H9 (cell line): ENCODE data around the gene PARK7. TPM values are rescaled to one million over a fixed set of nuclear protein-coding genes. Genes with fewer than 3 reads are reported as not detected.

Experiments used
- DNase-seq: peaks from one replicate; pipeline ENCODE4 v3.0.0-alpha.2; 2017
- H2AFZ ChIP-seq: one replicate; pipeline ENCODE4 v1.6.1; 2013; ENCODE audit warnings: mild to moderate bottlenecking, low read length, control low read depth, moderate library complexity
- H2AK5ac ChIP-seq: 2 replicates; pipeline ENCODE4 v1.6.1; 2013; ENCODE audit warnings: low read length, control low read depth, mixed read lengths; ENCODE audit not compliant: insufficient read length
- H2BK120ac ChIP-seq: one replicate; pipeline ENCODE4 v1.6.1; 2013; ENCODE audit warnings: low read depth, mild to moderate bottlenecking, low read length, control low read depth, inconsistent platforms; ENCODE audit not compliant: poor library complexity, severe bottlenecking
- H2BK12ac ChIP-seq: 2 replicates; pipeline ENCODE4 v1.6.1; 2013; ENCODE audit warnings: low read length, control low read depth, mixed read lengths, low read depth; ENCODE audit not compliant: insufficient read length
- H2BK15ac ChIP-seq: 2 replicates; pipeline ENCODE4 v1.6.1; 2013; ENCODE audit warnings: low read depth, low read length, control low read depth
- H2BK20ac ChIP-seq: one replicate; pipeline ENCODE4 v1.6.1; 2013; ENCODE audit warnings: low read depth, mild to moderate bottlenecking, low read length, control low read depth, inconsistent platforms; ENCODE audit not compliant: poor library complexity, severe bottlenecking
- H2BK5ac ChIP-seq: 2 replicates; pipeline ENCODE4 v1.6.1; 2013; ENCODE audit warnings: low read length, control low read depth, mixed read lengths; ENCODE audit not compliant: insufficient read length
- H3K14ac ChIP-seq: 2 replicates; pipeline ENCODE4 v1.6.1; 2013; ENCODE audit warnings: low read length, control low read depth; ENCODE audit not compliant: insufficient read depth
- H3K18ac ChIP-seq: 2 replicates; pipeline ENCODE4 v1.6.1; 2013; ENCODE audit warnings: low read depth, mild to moderate bottlenecking, mixed read lengths, low read length, control low read depth; ENCODE audit not compliant: insufficient read length
- H3K23ac ChIP-seq: 2 replicates; pipeline ENCODE4 v1.6.1; 2013; ENCODE audit warnings: low read length, control low read depth, mixed read lengths, low read depth; ENCODE audit not compliant: insufficient read length
- H3K23me2 ChIP-seq: 2 replicates; pipeline ENCODE4 v1.6.1; 2013; ENCODE audit warnings: low read depth, mild to moderate bottlenecking, mixed read lengths, low read length, control low read depth; ENCODE audit not compliant: insufficient read length, poor library complexity, severe bottlenecking
- H3K27ac ChIP-seq: 2 replicates; pipeline ENCODE4 v1.5.1; 2013; ENCODE audit warnings: low read length, control low read depth, mixed read lengths, low read depth; ENCODE audit not compliant: insufficient read length
- H3K27me3 ChIP-seq: 2 replicates; pipeline ENCODE4 v1.6.1; 2013; ENCODE audit warnings: low read length, control low read depth, inconsistent platforms; ENCODE audit not compliant: insufficient read depth
- H3K4ac ChIP-seq: 2 replicates; pipeline ENCODE4 v1.6.1; 2013; ENCODE audit warnings: low read depth, mild to moderate bottlenecking, control low read depth, inconsistent platforms, low read length, moderate library complexity
- H3K4me1 ChIP-seq: 2 replicates; pipeline ENCODE4 v1.6.1; 2013; ENCODE audit warnings: low read length, control low read depth, inconsistent platforms; ENCODE audit not compliant: insufficient read depth
- H3K4me2 ChIP-seq: 2 replicates; pipeline ENCODE4 v1.6.1; 2013; ENCODE audit warnings: low read length, control low read depth, mixed read lengths; ENCODE audit not compliant: insufficient read length, insufficient read depth
- H3K56ac ChIP-seq: 2 replicates; pipeline ENCODE4 v1.6.1; 2013; ENCODE audit warnings: low read depth, mild to moderate bottlenecking, mixed read lengths, low read length, control low read depth; ENCODE audit not compliant: insufficient read length
- H3K79me1 ChIP-seq: 2 replicates; pipeline ENCODE4 v1.6.1; 2013; ENCODE audit warnings: low read depth, mild to moderate bottlenecking, moderate library complexity, low read length, control low read depth, inconsistent platforms; ENCODE audit not compliant: insufficient read depth, poor library complexity, severe bottlenecking
- H3K79me2 ChIP-seq: 2 replicates; pipeline ENCODE4 v1.6.1; 2013; ENCODE audit warnings: low read length, control low read depth, inconsistent platforms; ENCODE audit not compliant: insufficient read depth
- H3K9ac ChIP-seq: 2 replicates; pipeline ENCODE4 v1.6.1; 2013; ENCODE audit warnings: low read length, control low read depth, mixed read lengths; ENCODE audit not compliant: insufficient read length; ENCODE audit errors: extremely low read depth
- H3K9me3 ChIP-seq: one replicate; pipeline ENCODE4 v1.6.1; 2013; ENCODE audit warnings: low read depth, low read length, inconsistent platforms; ENCODE audit not compliant: control insufficient read depth
- H3T11ph ChIP-seq: one replicate; pipeline ENCODE4 v1.6.1; 2013; ENCODE audit warnings: mild to moderate bottlenecking, low read length, control low read depth, inconsistent platforms
- H4K20me1 ChIP-seq: one replicate; pipeline ENCODE4 v1.6.1; 2013; ENCODE audit not compliant: control insufficient read depth, insufficient read length, insufficient read depth
- H4K5ac ChIP-seq: 2 replicates; pipeline ENCODE4 v1.6.1; 2013; ENCODE audit warnings: low read depth, mild to moderate bottlenecking, mixed read lengths, low read length, control low read depth; ENCODE audit not compliant: insufficient read length
- H4K8ac ChIP-seq: replicated peaks from 2 replicates; pipeline ENCODE4 v1.6.1; 2013; ENCODE audit warnings: low read length, control low read depth, mixed read lengths, low read depth; ENCODE audit not compliant: insufficient read length
- H4K91ac ChIP-seq: 2 replicates; pipeline ENCODE4 v1.6.1; 2013; ENCODE audit warnings: low read depth, mild to moderate bottlenecking, moderate library complexity, mixed read lengths, low read length, control low read depth; ENCODE audit not compliant: insufficient read length
- H3K27ac Mint-ChIP-seq, 3 experiments: 2 replicates in 2 of 3; 3 replicates in 1 of 3; pipeline ENCODE4 v1.8.0; 2020 to 2021; ENCODE audit warnings: mixed read lengths in 3 of 3, mild to moderate bottlenecking in 1 of 3, moderate library complexity in 1 of 3
- H3K27me3 Mint-ChIP-seq: 2 replicates; pipeline ENCODE4 v1.8.0; 2021; ENCODE audit warnings: low read depth, mild to moderate bottlenecking, moderate library complexity, mixed read lengths
- H3K36me3 Mint-ChIP-seq, 3 experiments: 2 replicates in 2 of 3; 3 replicates in 1 of 3; pipeline ENCODE4 v1.8.0; 2020 to 2021; ENCODE audit warnings: low read depth in 3 of 3, mixed read lengths in 3 of 3; ENCODE audit not compliant: insufficient read depth in 1 of 3
- H3K4me1 Mint-ChIP-seq, 2 experiments: 2 replicates each; pipeline ENCODE4 v1.8.0; 2020; ENCODE audit warnings: mixed read lengths in 2 of 2
- H3K4me3 Mint-ChIP-seq, 2 experiments: 2 replicates in 1 of 2; 3 replicates in 1 of 2; pipeline ENCODE4 v1.8.0; 2020 to 2021; ENCODE audit warnings: mild to moderate bottlenecking in 2 of 2, mixed read lengths in 2 of 2, moderate library complexity in 1 of 2
- H3K9me3 Mint-ChIP-seq, 2 experiments: 2 replicates in 1 of 2; 3 replicates in 1 of 2; pipeline ENCODE4 v1.8.0; 2020; ENCODE audit warnings: mild to moderate bottlenecking in 2 of 2, mixed read lengths in 2 of 2, moderate library complexity in 1 of 2
- CTCF ChIP-seq: fragments of 200-600 bp; sonication (generic); conservative IDR thresholded peaks from 3 replicates; pipeline ENCODE4 v1.8.0; 2021; ENCODE audit warnings: antibody characterized with exemption, mild to moderate bottlenecking
- WGBS: extraction: QIAGEN DNeasy Blood & Tissue Kit; methylation state at CpG from one replicate; pipeline ENCODE4 v1.1.7; 2013; ENCODE audit warnings: missing lambda C conversion rate, low lambda C conversion rate, mixed read lengths; ENCODE audit not compliant: insufficient read length; ENCODE audit errors: extremely low coverage; 5-methylcytosine and 5-hydroxymethylcytosine counted together
- total RNA-seq: library from RNA; stranded (reverse); gene quantifications from 2 replicates; pipeline ENCODE4 v1.2.1, GENCODE V29; 2021

The PARK7 gene
- total RNA-seq, 1 experiment from 2014 or later, result 370 TPM

DNA sequence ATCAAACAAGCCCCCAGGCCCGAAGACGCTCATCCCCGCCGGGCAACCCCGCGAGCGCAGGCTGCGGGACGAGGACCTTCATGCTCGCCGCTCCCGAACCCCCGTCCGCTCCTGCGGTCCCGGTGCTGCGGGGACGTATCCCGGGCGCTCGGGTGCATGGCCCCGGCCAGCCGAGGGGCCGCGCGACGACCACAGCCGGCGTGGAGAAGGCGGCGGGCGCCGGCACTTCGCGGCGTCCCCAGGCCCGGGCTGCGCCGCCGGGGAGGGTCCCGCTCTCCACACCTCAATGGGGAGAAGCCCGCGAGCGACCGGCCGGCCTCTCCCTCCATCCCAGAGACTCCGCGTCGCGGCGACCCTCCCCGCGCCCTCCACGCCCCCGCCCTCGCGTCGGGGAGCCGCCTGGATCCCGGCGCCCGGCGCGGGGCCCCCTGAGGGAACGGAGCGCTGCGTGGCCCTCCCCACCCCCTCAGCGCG is 64.2 kb downstream of the PARK7 start:
- no peak overlapping the region for H2BK20ac ChIP-seq
- no peak overlapping the region for H2BK12ac ChIP-seq
- no peak overlapping the region for H2BK5ac ChIP-seq
- no peak overlapping the region for H4K5ac ChIP-seq
- Mint-ChIP-seq H3K36me3 (peaks cover 0 to 4% (median 0%) of the 10 kb centered on the region in 3 experiments; a peak in 2 of 7 replicates), H3K4me1 (peaks cover 50 to 60% of the 10 kb centered on the region in 2 experiments), H3K27ac (peak overlapping the region in 2 of 3 experiments; percentile 1 to 96; a peak in 3 of 7 replicates), H3K27me3 (peaks cover 13% of the 10 kb centered on the region), H3K9me3 (no peaks in the 10 kb centered on the region; a peak in 1 of 5 replicates), H3K4me3 (peak overlapping the region; percentile 78 to 89)
- no peaks in the 10 kb centered on the region for H4K20me1 ChIP-seq
- H3K4me2 ChIP-seq, result peak overlapping the region; percentile 84
- H3K18ac ChIP-seq, result peak overlapping the region; percentile 21
- no peak overlapping the region for H3K56ac ChIP-seq
- H3K27me3 ChIP-seq, result no peaks in the 10 kb centered on the region; the same call in 1 of the 2 replicates
- H3K79me2 ChIP-seq, result peaks cover 40% of the 10 kb centered on the region; the same call in 1 of the 2 replicates
- no peak overlapping the region for H2AFZ ChIP-seq
- peak overlapping the region; percentile 81 for H3K9ac ChIP-seq
- H3K27ac ChIP-seq, result no peak overlapping the region
- H3K23me2 ChIP-seq, result peaks cover 12% of the 10 kb centered on the region
- H3K4me1 ChIP-seq, result peaks cover 5% of the 10 kb centered on the region; the same call in 1 of the 2 replicates
- H2BK120ac ChIP-seq, result no peak overlapping the region
- H2BK15ac ChIP-seq, result no peak overlapping the region
- peak overlapping the region; percentile 61 for H3K14ac ChIP-seq
- H4K8ac ChIP-seq, result no peak overlapping the region
- no CpG with 5 or more reads among the region's 69 CpGs for WGBS
- no peak for DNase-seq
- H3K9me3 ChIP-seq, result no peaks in the 10 kb centered on the region
- no peak overlapping the region for H3K23ac ChIP-seq
- H2AK5ac ChIP-seq, result no peak overlapping the region
- no peak overlapping the region for H3K4ac ChIP-seq
- H3K79me1 ChIP-seq, result no peaks in the 10 kb centered on the region
- H3T11ph ChIP-seq, result no peak overlapping the region
- no peak overlapping the region for H4K91ac ChIP-seq
- TF ChIP-seq CTCF, result no peak
